HAP-1 (cell line): Measurements from ENCODE around the gene OR52N5.

Experiments
- DNase-seq, 2 experiments: peaks; one replicate each; pipeline ENCODE4 v3.0.0-alpha.2; 2016 to 2020; ENCODE audit warnings: low spot score in 2 of 2
- H3K27me3 ChIP-seq: fragments of 250-450 bp; sonication (Bioruptor Pico); 2 replicates; pipeline ENCODE4 v1.5.1; 2020; ENCODE audit warnings: low read depth, mild to moderate bottlenecking, moderate library complexity
- H3K36me3 ChIP-seq: fragments of 250-450 bp; sonication (Bioruptor Pico); replicated peaks from 2 replicates; pipeline ENCODE4 v1.5.1; 2020; ENCODE audit warnings: mild to moderate bottlenecking
- H3K4me1 ChIP-seq: fragments of 250-450 bp; sonication (Bioruptor Pico); 2 replicates; pipeline ENCODE4 v1.5.1; 2020; ENCODE audit warnings: mild to moderate bottlenecking
- H3K4me3 ChIP-seq: fragments of 250-450 bp; sonication (Bioruptor Pico); 2 replicates; pipeline ENCODE4 v1.5.1; 2020; ENCODE audit warnings: mild to moderate bottlenecking, moderate library complexity
- H3K9me3 ChIP-seq: fragments of 250-450 bp; sonication (Bioruptor Pico); 2 replicates; pipeline ENCODE4 v1.5.1; 2020; ENCODE audit warnings: mild to moderate bottlenecking, moderate library complexity
- in situ Hi-C: fragments of 300-500 bp; cut with MboI; formaldehyde crosslinking; loops from 3 replicates; pipeline ENCODE4 v1.14.3; 2020; ENCODE audit warnings: low sequenced_read_pairs, inconsistent platforms, mixed read lengths

The OR52N5 gene

GRCh38 chr11:5749836-5750235 lies 33.3 kb downstream of the OR52N5 start:
- Histone ChIP-seq H3K27me3 (no peaks in the 10 kb centered on the region), H3K4me3 (no peak overlapping the region), H3K9me3 (no peaks in the 10 kb centered on the region), H3K4me1 (no peaks in the 10 kb centered on the region), H3K36me3 (no peaks in the 10 kb centered on the region)
- no peak for DNase-seq
- in situ Hi-C loops, result no loop called here

DNA sequence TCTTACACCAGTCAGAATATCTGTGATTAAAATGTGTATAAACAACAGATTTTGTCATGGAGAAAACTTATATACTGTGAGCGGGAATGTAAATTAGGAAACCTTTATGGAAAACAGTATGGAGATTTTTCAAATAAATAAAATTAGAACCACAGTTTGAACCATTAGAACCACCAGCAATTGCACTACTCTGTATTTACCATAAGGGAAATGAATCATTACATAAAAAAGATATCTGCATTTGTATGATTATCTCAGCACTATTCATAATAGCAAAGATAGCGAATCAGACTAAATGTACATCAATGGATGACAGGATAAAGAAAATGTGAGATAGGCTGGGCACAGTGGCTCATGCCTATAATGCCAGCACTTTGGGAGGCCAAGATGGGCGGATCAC lies 36.5 kb downstream of the OR52N5 start:
- Histone ChIP-seq H3K9me3 (no peaks in the 10 kb centered on the region), H3K4me3 (no peak overlapping the region), H3K36me3 (no peaks in the 10 kb centered on the region), H3K27me3 (0 out of 2 replicates have a peak, but pooled peaks cover 3% of the 10 kb centered on the region), H3K4me1 (no peaks in the 10 kb centered on the region)
- no peak for DNase-seq
- in situ Hi-C loops, result no loop called here

- Histone ChIP-seq H3K36me3 (no peaks in the 10 kb centered on the region), H3K9me3 (no peaks in the 10 kb centered on the region), H3K4me1 (no peaks in the 10 kb centered on the region), H3K27me3 (peaks cover 3% of the 10 kb centered on the region; the same call in 1 of the 2 replicates), H3K4me3 (no peak overlapping the region)
- in situ Hi-C loops, result no loop called here
- DNase-seq, result no peak
Observed at GRCh38 chr11:5738431-5738830, 44.7 kb downstream of the OR52N5 start.

- no peaks in the 10 kb centered on the region for H3K4me1 ChIP-seq
- in situ Hi-C loops, result no loop called here
- no peaks in the 10 kb centered on the region for H3K9me3 ChIP-seq
- H3K36me3 ChIP-seq, result no peaks in the 10 kb centered on the region
- peaks cover 3% of the 10 kb centered on the region; the same call in 1 of the 2 replicates for H3K27me3 ChIP-seq
- no peak for DNase-seq
- H3K4me3 ChIP-seq, result no peak overlapping the region
Observed at GRCh38 chr11:5737670-5738392, 45.3 kb downstream of the OR52N5 start.

DNA sequence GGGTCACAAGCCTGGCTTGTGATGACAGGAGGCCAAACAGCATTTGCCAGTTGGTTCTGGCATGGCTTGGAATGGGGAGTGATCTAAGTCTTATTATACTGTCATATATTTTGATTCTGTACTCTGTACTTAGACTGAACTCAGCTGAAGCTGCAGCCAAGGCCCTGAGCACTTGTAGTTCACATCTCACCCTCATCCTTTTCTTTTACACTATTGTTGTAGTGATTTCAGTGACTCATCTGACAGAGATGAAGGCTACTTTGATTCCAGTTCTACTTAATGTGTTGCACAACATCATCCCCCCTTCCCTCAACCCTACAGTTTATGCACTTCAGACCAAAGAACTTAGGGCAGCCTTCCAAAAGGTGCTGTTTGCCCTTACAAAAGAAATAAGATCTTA lies 46.1 kb downstream of the OR52N5 start:
- Histone ChIP-seq H3K36me3 (no peaks in the 10 kb centered on the region), H3K27me3 (no peaks in the 10 kb centered on the region; the same call in 1 of the 2 replicates), H3K9me3 (no peaks in the 10 kb centered on the region), H3K4me3 (no peak overlapping the region), H3K4me1 (no peaks in the 10 kb centered on the region)
- no peak for DNase-seq
- in situ Hi-C loops, result no loop called here

GRCh38 chr11:5736396-5736795 lies 46.8 kb downstream of the OR52N5 start, which contains the start of gene OR56B1:
Gene OR56B1, plus strand, starts transcription at chr11:5736448. Its CDS starts 69 bp downstream, at chr11:5736517.
- Histone ChIP-seq H3K4me1 (no peaks in the 10 kb centered on the region), H3K9me3 (no peaks in the 10 kb centered on the region), H3K36me3 (no peaks in the 10 kb centered on the region), H3K27me3 (no peaks in the 10 kb centered on the region; the same call in 1 of the 2 replicates), H3K4me3 (no peak within 1 kb of the TSS)
- DNase-seq, result no peak
- in situ Hi-C loops, result no loop called here

DNA sequence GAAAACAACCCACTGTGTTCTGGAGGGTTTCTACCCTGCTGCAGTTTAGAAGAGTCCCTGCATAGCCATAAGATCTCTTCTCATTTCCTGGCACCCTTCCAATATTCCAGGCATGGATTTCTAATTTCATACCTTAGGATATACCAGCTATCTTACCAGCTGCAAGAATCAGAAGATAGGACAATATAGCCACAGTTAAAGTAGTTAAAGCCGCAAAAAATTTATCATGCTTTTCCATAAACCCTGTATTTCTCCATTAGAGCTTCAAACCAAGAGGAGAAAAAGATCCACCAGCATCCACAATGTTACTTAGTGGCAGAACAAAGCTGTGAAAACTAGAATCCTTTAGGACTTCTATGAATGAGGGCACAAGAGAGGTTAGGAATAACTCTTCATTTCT lies 55.5 kb downstream of the OR52N5 start:
- Histone ChIP-seq H3K4me3 (no peak overlapping the region), H3K9me3 (no peaks in the 10 kb centered on the region), H3K27me3 (peaks cover 5% of the 10 kb centered on the region; the same call in 1 of the 2 replicates), H3K36me3 (no peaks in the 10 kb centered on the region), H3K4me1 (no peaks in the 10 kb centered on the region)
- DNase-seq, result no peak
- in situ Hi-C loops, result no loop called here

DNA sequence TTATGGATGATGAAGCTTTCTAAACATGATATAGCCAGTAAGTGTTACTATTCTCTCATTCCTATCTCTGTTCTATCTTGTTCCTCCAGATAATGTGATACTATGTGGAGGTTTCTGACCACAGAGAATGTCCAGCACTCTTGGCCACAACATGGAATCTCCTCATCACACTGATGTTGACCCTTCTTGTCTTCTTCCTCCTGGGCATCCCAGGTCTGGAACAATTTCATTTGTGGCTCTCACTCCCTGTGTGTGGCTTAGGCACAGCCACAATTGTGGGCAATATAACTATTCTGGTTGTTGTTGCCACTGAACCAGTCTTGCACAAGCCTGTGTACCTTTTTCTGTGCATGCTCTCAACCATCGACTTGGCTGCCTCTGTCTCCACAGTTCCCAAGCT lies 56.8 kb downstream of the OR52N5 start:
- no peak for DNase-seq
- Histone ChIP-seq H3K9me3 (no peaks in the 10 kb centered on the region), H3K4me3 (no peak overlapping the region), H3K27me3 (peaks cover 5% of the 10 kb centered on the region; the same call in 1 of the 2 replicates), H3K36me3 (no peaks in the 10 kb centered on the region), H3K4me1 (no peaks in the 10 kb centered on the region)
- in situ Hi-C loops, result no loop called here
